ENCODE results near the gene FUT7. TPM values are rescaled to one million over a fixed set of nuclear protein-coding genes. Genes with fewer than 3 reads are reported as not detected.
A peak's percentile ranks its signal among the peaks of the same experiment; 100 is the strongest.

Gene FUT7
- total RNA-seq, 1 experiment from 2014 or later, result 0.12 TPM

DNA sequence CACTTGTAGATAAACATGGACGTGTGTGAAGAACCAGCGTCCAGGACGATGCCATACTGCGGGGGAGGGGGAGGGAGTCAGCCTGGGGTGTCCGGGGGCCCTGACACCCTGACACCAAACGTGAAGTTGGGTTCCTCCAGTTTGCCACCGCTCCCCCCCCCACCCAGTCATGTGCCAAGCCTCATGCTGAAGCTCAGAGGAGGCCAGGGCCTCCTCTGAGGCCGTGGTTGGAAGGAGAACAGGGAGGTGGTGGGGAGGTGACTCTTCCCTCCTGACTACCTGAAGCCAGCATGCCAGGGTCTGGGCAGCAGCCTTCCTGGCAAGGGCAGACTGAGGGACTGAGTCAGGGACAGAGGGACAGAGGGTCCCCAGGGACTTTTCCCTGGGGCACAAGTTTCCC is 20.4 kb upstream of the FUT7 start:
- Mint-ChIP-seq H3K9me3 (ENCODE audit: unreplicated experiment) (no peaks in the 10 kb centered on the region), H3K27ac (ENCODE audit: low read depth, unreplicated experiment) (no peak overlapping the region), H3K36me3 (ENCODE audit: insufficient read depth, unreplicated experiment) (no peaks in the 10 kb centered on the region), H3K27me3 (ENCODE audit: insufficient read depth, unreplicated experiment) (no peaks in the 10 kb centered on the region), H3K4me1 (ENCODE audit: insufficient read depth, unreplicated experiment) (peaks cover 7% of the 10 kb centered on the region), H3K4me3 (ENCODE audit: unreplicated experiment) (no peak overlapping the region)
- BruUV-seq (replicated peaks), result no TSS peak
- TF ChIP-seq, protein P1, sequence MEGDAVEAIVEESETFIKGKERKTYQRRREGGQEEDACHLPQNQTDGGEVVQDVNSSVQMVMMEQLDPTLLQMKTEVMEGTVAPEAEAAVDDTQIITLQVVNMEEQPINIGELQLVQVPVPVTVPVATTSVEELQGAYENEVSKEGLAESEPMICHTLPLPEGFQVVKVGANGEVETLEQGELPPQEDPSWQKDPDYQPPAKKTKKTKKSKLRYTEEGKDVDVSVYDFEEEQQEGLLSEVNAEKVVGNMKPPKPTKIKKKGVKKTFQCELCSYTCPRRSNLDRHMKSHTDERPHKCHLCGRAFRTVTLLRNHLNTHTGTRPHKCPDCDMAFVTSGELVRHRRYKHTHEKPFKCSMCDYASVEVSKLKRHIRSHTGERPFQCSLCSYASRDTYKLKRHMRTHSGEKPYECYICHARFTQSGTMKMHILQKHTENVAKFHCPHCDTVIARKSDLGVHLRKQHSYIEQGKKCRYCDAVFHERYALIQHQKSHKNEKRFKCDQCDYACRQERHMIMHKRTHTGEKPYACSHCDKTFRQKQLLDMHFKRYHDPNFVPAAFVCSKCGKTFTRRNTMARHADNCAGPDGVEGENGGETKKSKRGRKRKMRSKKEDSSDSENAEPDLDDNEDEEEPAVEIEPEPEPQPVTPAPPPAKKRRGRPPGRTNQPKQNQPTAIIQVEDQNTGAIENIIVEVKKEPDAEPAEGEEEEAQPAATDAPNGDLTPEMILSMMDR (IDR thresholded peaks at IDR 0.05; ENCODE audit: unreplicated experiment), result no peak
- CTCF ChIA-PET, result interaction anchor here (0.6 to 1.8 kb wide), 4 partner anchors 11 to 260 kb away, joined by 3 to 18 read pairs (median 10); no protein-coding TSS in a partner anchor
- no peak for DNase-seq (ENCODE audit: unreplicated experiment)
- intact Hi-C loops (cut with micrococcal nuclease), result no loop called here
- POLR2A ChIA-PET, result interaction anchor here (0.8 to 0.9 kb wide), 2 partner anchors 16 to 36 kb away, joined by 3 to 4 read pairs; no protein-coding TSS in a partner anchor

GRCh38 chr9:137051145-137051724 is 19.3 kb upstream of the FUT7 start:
- Mint-ChIP-seq H3K9me3 (ENCODE audit: unreplicated experiment) (no peaks in the 10 kb centered on the region), H3K4me1 (ENCODE audit: insufficient read depth, unreplicated experiment) (peaks cover 7% of the 10 kb centered on the region), H3K36me3 (ENCODE audit: insufficient read depth, unreplicated experiment) (no peaks in the 10 kb centered on the region), H3K27ac (ENCODE audit: low read depth, unreplicated experiment) (no peak overlapping the region), H3K27me3 (ENCODE audit: insufficient read depth, unreplicated experiment) (no peaks in the 10 kb centered on the region), H3K4me3 (ENCODE audit: unreplicated experiment) (no peak overlapping the region)
- TF ChIP-seq, protein P1 (IDR thresholded peaks at IDR 0.05; ENCODE audit: unreplicated experiment), result no peak
- TSS peak; percentile 43 for BruUV-seq (replicated peaks)
- intact Hi-C loops (cut with micrococcal nuclease), result no loop called here
- no peak for DNase-seq (ENCODE audit: unreplicated experiment)
- ChIA-PET CTCF (interaction anchor here (1.6 to 1.8 kb wide), 3 partner anchors 12 to 22 kb away, joined by 5 to 18 read pairs (median 14); no protein-coding TSS in a partner anchor), POLR2A (no interaction called here)

GRCh38 chr9:137050570-137050969 is 18.7 kb upstream of the FUT7 start:
- intact Hi-C loops (cut with micrococcal nuclease), result no loop called here
- BruUV-seq (replicated peaks), result no TSS peak
- Mint-ChIP-seq H3K9me3 (ENCODE audit: unreplicated experiment) (no peaks in the 10 kb centered on the region), H3K4me1 (ENCODE audit: insufficient read depth, unreplicated experiment) (peaks cover 3% of the 10 kb centered on the region), H3K27ac (ENCODE audit: low read depth, unreplicated experiment) (no peak overlapping the region), H3K27me3 (ENCODE audit: insufficient read depth, unreplicated experiment) (no peaks in the 10 kb centered on the region), H3K4me3 (ENCODE audit: unreplicated experiment) (no peak overlapping the region), H3K36me3 (ENCODE audit: insufficient read depth, unreplicated experiment) (no peaks in the 10 kb centered on the region)
- no peak for DNase-seq (ENCODE audit: unreplicated experiment)
- POLR2A ChIA-PET, result no interaction called here
- TF ChIP-seq, protein P1 (IDR thresholded peaks at IDR 0.05; ENCODE audit: unreplicated experiment), result no peak
- CTCF ChIA-PET, result no interaction called here

GRCh38 chr9:137049544-137050449 is 17.9 kb upstream of the FUT7 start:
- ChIA-PET POLR2A (interaction anchor here (0.5 kb wide), 1 partner anchor 20 kb away, joined by 4 read pairs; no protein-coding TSS in a partner anchor), CTCF (interaction anchor here (0.8 to 4.5 kb wide), 6 partner anchors 11 to 36 kb away, joined by 3 to 170 read pairs (median 4); partner anchors contain the start of genes ABCA2, MAN1B1 and SAPCD2)
- DNase-seq (ENCODE audit: unreplicated experiment), result peak; percentile 61
- Mint-ChIP-seq H3K27me3 (ENCODE audit: insufficient read depth, unreplicated experiment) (no peaks in the 10 kb centered on the region), H3K27ac (ENCODE audit: low read depth, unreplicated experiment) (no peak overlapping the region), H3K36me3 (ENCODE audit: insufficient read depth, unreplicated experiment) (no peaks in the 10 kb centered on the region), H3K4me1 (ENCODE audit: insufficient read depth, unreplicated experiment) (no peaks in the 10 kb centered on the region), H3K4me3 (ENCODE audit: unreplicated experiment) (no peak overlapping the region), H3K9me3 (ENCODE audit: unreplicated experiment) (no peaks in the 10 kb centered on the region)
- no TSS peak for BruUV-seq (replicated peaks)
- TF ChIP-seq, protein P1 (IDR thresholded peaks at IDR 0.05; ENCODE audit: unreplicated experiment), result peak; percentile 56
- intact Hi-C loops (cut with micrococcal nuclease), result loop anchor here (10.0 kb wide), 1 partner anchor 175 kb away; the partner anchor contains the start of genes CYSRT1, RNF208 and RNF224
